ENCODE data around the gene ABTB2.

ABTB2 gene

DNA sequence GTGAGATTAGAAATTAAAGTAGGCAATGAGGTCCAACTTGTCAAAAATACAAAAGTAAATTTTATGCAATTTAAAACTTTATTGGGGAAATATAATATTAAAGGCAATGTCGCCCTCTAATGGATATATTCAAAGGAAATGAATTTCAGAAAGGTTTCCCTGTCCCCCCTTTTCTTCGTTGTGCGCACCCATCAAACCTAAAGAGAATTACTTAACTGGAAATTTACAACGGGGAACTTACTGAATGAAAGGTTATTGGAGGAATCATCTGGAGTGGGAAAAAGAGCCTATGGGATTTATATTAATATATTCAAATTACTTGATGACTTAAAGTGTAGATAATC, 1.7 kb upstream of the ABTB2 start:
- DNase-seq: no peak

DNA sequence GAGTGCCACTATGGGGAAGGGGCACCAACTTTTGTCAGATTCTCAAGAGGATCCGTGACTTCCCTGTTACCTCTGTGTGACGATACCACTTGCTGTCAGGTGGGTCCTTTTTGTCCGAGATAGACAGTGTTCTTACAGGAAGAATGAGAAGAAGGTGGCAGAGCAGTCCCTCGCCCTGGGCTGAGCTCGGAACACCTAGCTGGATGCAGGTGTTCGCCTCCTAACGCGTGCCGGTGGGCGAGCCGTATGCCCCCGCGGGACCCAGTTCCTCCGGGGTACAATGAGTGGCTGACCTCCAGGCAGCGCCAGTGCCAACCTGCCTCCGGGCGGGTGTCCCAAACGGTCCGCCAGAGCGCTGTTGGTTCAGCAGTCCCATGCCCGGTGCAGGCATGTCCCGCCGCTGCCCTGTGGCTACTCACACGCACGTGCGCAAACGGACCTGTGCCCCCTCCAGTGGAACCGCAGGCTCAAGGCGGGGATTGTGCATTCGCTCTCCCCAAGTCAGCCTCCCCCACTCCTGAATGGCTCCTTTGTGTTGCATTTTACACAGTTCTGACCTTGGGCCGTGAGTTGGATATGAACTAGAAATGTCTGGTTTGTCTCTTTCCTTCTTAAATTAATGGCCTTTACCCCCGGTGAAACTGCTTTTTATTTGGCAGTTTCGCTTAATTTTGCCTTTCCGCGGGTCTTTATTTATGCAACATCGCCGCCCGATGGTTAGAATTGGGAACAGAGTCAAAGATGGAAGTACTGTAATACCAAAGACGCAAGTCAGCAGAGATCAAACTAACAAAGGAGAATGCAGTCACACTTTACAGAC, 1.1 kb upstream of the ABTB2 start:
- DNase-seq: peak; percentile 57

DNA sequence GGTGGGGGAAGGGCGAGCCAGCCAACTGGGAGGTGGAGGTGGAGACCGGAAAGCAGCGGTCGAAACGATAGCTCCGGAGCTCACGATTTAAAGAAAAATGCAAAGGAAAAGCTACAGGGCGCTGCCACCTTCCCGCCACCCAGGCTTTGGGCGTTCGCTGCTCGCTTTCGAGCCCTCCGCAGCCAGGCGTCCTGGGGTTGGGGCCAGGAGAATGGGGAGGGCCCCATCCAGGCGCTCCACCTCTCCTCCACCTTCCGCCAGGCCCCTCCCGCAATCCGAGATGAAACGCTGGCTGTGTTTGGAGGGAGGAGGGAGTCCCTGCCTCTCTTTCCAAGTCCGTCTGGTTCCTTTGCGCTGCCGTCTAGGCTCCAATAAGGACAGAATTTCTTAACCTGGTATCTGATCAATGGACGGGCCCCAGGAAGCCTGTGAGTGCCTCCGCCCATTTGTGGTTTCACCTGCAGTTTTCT, 483 bp upstream of the ABTB2 start:
- DNase-seq: peak; percentile 40

DNA sequence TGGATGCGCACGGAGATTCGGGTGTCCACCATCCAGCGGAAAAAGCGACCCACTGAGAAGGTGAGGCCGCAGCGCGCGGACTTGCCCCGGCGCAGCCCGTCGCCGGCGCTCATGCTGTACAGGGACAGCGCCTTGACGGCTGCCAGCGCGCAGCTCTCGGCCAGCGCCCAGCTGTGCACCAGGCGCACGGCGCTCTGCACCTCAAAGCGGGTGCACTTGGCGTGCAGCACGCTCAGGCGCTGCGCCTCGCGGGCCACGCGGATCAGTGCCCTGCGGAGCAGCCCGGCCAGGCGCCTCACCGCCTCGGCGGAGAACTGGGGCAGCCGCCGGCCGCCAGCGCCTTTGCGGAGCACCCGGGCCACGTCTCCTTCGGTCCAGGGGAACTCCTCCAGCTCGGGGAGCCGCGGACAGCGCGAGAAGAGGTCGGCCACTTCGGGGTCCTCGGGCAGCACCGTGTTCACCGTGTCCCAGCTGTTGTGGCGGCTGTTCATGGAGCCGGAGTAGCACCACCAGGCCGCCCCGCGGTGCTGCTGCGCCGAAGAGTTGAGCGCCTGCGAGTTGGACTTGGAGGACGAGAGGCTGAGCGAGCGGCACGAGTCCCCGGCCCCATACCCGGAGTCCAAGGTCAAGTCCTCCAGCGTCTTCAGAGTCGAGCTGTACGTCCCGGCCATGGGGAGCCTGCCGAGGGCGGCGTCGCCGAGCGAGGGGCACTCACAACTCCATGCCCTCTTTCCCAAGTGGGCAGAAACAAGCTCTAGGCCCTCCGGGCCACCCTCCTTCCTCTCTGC, 703 bp downstream of the ABTB2 start:
- DNase-seq: no peak

DNA sequence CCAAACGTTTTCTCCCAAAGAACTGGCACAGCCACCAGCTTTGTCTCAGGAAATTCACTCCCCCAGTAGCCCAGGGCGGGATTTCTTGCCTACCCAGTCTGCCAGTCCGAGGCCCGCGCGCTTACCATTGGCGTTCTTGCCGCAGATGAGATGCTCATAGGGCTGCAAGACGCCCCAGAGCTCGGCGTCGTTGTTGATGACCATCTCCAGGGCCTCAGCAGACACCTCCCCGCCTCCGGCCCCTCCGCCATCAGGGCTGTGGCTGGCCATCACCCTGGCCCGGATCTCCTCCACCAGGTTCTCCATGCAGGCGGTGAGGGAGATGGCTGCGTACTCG, 1.3 kb downstream of the ABTB2 start:
- no peak for DNase-seq

DNA sequence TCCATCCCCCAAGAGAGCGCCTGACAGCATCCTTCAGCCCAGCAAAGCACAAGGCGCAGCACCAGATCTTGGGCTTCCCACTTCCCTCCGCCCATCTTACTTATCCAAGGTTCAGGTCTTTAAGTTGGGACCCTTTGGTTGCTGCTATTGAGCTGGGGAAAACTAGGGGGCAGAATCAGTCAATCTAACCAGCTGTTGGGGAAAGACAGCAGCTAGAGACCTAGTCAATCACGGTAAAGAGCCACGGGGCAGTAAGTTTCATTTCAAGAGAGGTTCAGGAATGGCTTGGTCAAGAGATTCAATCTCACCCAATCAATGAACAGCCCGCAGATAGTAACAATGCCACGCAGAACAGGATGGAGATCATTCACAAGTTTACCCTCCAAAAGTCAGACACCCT, 1.7 kb downstream of the ABTB2 start:
- DNase-seq: no peak

DNA sequence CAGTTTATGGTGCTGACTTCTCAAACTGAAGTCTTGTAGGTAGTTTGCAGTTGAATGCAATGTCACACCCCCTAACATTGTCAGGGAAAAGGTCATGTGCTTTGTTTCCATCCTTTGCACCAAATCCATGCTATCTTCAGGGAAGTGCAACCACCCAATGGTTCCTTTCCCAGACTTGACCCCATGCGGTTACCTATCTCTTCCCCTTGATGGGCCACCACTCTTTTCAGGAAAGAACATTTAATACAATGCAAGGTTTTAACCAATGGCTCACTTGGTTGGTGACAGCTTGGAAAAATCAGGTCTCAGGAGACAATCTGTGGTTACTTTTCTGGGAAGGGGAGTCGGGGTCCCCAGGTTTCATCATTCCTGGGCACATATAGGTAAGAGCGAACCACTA, 2.1 kb downstream of the ABTB2 start:
- no peak for DNase-seq

DNA sequence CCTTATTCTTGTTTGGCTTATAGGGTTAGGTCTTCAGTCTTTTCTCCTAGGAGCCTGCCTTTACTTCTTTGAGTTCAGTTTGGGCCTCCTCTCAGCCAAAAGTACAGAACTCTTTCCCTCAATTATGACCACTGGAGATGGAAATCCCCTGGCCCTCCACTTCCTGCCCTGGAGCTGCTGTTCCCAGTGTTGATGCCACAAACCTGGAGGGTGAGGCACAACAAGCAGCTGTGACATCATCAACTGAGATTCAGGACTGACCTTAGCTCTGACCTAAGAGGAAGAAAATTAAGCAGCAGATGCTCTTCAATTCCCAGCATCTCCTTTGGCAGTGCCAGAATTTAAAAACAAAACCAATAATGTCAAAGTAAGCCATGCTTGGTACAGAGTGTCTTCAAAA, 3.0 kb downstream of the ABTB2 start:
- no peak for DNase-seq

DNA sequence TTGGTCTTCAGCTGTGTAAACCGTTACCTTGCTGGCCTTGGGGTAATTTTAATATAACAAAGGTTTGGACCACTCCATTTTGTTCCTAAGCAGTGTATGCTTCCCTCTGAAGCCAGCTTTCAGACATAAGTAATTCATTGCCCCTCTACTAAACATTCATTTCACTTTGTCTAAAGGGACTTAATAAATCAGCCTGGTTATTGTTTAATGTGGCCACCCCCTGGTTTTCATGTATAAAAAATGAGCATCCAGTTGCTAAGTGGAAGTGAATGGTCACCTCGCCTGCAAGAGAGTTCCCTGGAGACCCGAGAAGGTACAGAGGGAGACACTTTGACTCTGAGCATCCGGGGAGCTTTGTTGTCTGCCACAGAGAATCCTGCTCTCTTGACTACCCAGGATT, 3.9 kb downstream of the ABTB2 start:
- no peak for DNase-seq

DNA sequence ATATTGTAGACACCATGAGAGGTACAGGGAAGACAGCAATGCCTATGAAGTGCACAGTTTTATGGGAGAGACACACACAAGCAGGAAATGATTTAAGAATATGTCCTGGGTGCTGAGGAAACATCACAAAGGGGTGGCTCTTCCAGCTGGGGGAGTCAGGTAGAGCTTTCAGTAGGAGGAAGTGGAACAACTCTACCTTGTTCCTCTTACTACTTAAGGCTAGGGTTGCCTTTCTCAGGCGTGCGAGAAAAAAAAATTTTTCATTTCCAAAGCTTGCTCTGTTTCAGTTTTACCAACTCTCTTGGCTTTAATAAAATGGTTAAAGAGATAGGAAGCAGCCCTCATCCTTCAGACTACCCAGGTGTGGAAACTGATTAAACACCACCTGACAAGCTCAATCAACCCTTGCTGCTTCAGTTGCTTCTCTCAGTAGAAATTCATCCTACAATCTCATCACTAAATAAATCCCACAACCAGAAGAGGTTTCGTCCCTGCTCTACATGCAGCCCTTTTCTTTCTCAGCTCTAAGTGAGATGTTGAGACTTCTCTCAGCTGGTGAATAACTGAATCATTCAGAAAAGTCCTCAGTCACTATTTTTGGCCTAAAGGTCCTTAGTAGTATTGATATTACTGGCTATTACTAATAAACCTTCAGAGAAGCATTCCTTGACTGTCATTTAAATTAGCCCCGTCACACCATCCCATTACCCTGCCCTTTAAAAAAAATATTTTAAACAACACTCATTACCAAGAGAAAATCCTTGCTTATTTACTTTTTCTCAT, 5.9 kb downstream of the ABTB2 start:
- DNase-seq: no peak

DNA sequence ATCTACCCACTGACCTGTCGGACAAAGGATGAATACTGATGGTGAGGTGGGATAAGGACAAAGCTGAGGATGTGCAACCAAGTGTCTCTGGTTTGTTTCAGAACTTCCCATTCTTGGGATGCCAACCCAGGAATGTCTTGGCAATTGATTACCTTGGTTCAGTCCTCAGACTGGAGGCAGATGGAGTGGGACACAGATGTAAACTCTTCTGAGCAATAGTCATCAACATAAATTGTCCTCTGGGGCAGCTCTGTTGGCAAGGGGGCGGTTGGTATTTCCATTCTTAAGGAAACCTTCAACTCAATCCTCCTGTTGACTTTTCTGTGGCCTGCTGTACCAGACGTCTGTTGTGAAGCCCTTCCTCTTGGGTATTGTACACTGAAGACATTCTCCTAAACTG, 6.8 kb downstream of the ABTB2 start:
- DNase-seq: no peak

DNA sequence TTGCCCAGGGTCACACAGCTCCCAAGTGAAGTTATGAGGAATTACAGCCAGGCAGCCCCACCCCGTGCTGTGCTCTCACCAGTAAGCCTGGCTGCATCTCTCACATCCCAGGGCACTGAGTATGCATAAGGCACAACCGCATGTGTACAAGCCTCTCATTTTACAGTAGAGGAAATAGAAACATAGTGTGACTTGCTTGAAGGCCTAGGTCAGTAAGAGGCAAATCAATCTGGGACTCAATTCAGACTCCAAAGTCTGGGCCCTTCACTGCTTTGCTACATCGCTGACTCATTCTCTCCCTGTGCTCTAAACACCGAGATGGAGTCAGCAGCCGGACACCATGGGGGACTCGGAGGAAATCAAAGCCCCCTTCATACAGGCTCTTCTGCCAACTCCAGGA, 7.9 kb downstream of the ABTB2 start:
- no peak for DNase-seq

DNA sequence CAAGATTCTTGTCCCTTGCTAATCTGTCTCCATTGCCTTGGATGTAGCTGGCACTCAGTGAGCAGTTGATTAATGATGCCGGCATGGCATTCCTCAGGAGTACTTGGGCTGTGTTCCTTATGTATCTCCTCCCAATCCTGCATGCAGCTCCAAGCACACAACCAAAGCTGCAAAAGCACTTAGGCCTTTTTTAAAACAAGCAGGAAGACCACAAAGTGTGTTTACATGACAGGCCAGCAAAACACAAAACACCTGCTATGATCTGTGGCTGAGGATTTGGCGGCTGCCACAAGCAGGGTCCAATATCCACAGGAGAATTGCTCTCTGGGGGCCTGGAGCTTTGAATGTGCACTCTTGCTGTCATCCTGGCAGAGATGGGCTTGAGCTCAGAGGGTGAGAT, 8.9 kb downstream of the ABTB2 start:
- DNase-seq: no peak

DNA sequence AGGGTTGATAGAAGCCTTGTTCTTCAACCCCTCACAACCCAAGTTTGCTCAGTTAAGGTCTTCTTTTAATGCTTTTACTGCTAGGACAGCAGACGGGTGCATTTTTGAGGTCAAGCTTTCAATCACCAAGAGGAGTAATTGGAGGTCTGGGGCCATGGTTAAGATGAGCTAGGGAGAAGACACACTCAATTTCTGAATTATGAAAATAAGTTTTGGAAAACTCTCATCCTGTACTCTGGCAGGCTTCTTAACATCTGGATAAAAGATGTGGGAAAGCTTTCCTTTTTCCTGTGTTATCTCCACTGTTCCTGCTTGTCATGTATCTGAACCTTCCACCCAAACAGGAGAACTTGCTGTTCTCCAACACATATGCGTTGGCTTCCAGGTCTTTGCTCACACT, 9.7 kb downstream of the ABTB2 start:
- DNase-seq: no peak

DNA sequence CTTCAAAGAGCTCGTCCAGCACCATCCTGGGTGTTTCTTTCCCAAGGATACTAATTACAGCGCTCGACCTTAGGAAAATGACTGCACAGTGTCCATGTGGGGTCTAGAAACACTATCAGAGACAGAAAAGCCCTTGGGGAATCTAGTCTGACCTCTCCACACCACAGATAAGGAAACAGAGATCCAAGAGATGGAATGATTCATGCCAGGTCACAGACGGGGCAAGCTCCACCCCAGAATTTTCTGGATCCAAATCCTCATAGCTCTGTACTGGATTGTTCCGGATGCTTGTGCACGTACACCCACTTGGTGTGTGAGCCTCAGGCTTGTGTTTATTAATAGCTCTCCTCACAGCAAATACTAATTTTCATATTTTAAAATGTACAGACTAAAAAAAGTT, 11.3 kb downstream of the ABTB2 start:
- no peak for DNase-seq

DNA sequence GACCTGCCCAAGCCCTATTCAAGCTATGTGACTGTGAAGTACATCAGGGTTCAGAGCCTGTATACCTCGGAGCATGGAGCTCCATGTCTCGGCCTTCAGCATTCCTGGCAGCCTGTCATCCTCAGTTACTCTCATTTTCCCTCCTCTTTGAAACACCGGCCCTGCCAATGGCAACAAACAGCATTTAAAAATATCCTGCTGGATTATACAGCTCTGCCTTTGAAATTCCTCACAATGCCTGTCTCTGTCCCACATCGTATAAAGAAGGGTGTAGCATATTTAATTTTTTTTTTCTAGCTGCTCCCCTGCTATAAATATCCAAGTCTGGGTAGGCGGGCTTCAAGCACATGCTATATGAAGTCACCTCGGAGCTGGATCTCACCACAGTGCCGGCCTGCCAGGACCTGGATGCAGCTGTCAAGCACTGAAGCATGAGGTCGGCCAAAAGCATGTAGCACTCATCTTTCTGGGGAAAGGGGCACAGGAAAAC, 11.8 kb downstream of the ABTB2 start:
- DNase-seq: no peak

DNA sequence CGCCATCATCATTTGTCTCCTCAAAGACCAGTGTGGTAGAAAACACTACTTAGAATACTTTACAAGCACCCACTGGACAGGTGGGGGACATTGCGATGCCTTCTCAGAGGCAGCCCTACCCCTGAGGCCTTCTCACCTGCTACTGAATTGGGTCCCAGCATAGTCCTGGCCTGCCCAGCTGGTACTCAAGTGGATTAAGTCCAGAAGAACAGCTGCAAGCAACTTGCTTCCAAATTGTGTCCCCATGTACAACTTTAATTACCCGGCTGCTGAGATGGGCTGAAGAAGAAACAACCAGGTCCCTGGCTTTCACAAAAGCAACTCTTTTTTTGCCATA, 12.3 kb downstream of the ABTB2 start:
- DNase-seq: no peak

DNA sequence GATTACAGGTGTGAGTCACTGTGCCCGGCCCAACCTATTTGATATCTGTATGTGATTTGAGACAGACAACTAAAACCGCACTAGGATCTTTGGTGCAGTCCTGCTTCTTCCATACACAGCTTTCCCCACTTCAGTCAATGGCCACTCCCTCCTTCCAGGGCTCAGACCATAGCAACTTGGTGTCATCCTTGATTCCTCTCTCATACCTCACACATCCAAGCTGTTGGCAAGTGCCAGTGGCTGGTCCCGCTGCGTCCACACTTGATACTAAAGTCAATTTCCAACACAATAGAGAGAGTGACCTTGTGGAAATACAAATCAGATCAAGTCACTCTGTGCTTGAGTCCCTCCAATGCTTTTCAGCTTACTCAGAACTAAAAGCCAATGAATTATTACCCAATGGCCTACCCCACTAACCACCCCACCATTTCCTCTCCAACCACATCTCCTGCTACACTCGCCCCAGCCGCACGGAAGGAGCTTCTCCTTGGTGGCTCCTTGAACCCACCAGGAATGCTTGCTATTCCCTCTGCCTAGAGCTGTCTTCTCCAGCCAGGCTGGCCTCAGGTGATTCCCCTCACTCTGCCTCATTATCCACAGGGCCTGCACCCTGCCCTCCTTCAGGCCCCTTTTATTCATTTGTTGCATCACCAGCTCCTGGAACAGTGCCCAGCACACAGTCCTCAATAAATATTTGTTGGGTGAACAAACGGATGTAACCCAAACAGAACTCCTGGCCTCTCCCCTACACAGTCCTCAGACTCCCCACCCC, 12.9 kb downstream of the ABTB2 start:
- no peak for DNase-seq

DNA sequence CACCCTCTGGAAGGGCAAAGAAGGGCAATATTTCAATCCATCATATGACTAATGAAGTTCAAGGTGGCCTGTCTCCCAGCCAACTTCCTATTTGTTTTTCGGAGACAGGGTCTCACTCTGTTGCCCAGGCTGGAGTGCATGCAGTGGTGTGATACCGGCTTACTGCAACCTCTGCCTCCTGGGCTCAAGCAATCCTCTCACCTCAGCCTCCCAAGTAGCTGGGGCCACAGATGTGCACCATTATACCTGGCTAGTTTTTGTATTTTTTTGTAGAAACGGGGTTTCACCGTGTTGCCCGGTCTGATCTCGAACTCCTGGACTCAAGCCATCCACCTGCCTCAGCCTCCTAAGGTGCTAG, 13.4 kb downstream of the ABTB2 start:
- no peak for DNase-seq

DNA sequence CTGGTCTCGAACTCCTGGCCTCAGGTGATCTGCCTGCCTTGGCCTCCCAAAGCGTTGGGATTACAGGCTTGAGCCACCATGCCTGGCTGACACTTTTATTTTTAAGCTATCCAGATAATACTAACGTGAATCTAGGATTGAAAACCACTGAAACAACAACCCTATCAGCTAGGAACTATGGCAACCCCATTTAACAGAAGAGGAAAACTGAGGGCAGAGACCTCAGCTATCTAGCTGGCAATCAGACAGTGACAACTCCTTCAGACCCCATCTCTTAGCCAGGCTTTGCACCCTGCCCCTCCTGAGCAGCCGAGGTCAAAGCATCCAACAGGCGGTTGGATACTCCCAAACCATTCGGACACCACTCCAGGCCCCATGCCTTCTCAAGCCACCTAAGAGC, 14.1 kb downstream of the ABTB2 start:
- no peak for DNase-seq

DNA sequence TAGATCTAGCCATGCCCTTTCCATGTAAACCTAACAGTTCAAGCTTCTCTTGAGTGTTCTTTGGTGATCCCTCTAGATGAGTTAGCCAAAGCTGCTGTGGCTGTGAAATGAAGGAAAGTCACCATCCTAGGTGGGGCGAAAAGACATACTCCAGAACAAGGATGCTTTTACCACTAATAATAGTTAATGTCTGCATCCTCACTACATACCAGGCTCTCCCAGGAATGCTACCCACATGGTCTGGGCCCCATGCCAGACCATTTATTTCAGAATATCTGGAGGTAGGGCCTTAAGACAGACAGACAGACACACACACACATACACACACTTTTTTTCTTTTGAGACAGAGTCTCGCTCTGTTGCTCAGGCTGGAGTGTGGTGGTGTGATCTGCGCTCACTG, 14.7 kb downstream of the ABTB2 start:
- no peak for DNase-seq

DNA sequence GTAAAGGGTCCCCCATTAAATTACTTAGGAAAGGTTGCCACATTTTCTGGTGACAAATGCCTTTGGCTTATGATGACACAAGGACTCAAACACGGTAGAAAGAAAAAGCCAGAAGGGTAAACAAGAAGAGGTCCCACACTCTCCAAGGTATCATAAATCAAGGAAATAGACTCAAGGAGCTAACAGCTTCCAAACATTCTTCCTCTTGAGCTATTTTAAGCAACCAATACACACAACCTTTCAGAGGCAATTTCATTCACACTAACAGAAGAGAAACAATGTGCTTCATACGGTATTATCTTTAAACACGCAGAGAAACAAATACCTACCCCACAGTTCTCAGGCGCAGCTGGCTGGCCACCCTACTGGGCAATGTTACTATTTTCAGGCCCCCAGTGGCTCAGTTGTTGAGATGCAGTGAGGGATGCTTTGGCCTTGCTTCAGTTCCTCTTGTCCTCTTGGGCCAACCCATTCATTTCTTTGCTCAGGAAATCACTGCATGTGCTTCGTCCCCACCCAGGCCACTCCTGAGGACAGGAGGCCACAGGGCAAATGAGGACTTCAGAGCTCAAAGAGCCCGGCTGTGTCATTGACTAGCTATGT, 15.8 kb downstream of the ABTB2 start:
- no peak for DNase-seq

DNA sequence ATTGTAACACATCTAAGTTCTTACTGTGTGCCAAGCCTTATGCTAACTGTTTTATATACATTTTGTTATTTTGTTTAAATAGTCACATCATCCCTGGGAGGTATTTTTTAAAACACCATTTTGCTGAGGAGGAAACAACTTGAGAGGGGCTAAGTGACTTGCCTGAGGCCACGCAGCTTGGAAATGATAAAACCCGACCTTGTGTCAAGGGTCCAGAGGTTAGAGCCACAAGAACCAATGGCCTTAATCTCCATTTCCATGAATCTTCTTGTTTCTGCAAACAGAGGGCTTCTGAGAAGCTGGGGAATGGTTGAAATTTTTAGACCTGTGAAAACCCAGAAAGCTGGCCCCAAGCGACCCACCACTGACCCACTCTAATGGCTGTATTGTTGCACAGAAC, 16.7 kb downstream of the ABTB2 start:
- no peak for DNase-seq
